HEK293 (cell line): ENCODE results near the gene PDXDC1.
A peak's percentile ranks its signal among the peaks of the same experiment; 100 is the strongest.

ENCODE experiments used
- BCL11B ChIP-seq: fragments of 450-650 bp; formaldehyde crosslinking; IDR thresholded peaks from 2 replicates; pipeline ENCODE4 v1.5.1; 2016; ENCODE audit warnings: low read depth, missing biosample characterization, missing genetic modification characterization
- EGR2 ChIP-seq: fragments of 450-650 bp; formaldehyde crosslinking; IDR thresholded peaks from 2 replicates; pipeline ENCODE4 v1.5.1; 2016; ENCODE audit warnings: low read depth, missing biosample characterization, missing genetic modification characterization
- HOXA7 ChIP-seq: sonication (generic); formaldehyde crosslinking; IDR thresholded peaks from 2 replicates; pipeline ENCODE4 v1.8.1; 2022; ENCODE audit warnings: missing genetic modification reagents, borderline replicate concordance
- KLF10 ChIP-seq: fragments of 450-650 bp; IDR thresholded peaks from 2 replicates; pipeline ENCODE4 v1.5.1; 2018; ENCODE audit warnings: missing biosample characterization, mild to moderate bottlenecking, missing genetic modification characterization
- OSR2 ChIP-seq: fragments of 450-650 bp; formaldehyde crosslinking; IDR thresholded peaks from 2 replicates; pipeline ENCODE4 v1.5.1; 2016; ENCODE audit warnings: missing biosample characterization, missing genetic modification characterization
- PRDM6 ChIP-seq: fragments of 450-650 bp; formaldehyde crosslinking; IDR thresholded peaks from 2 replicates; pipeline ENCODE4 v1.5.1; 2017; ENCODE audit warnings: missing biosample characterization, missing genetic modification characterization
- SP2 ChIP-seq: fragments of 450-650 bp; formaldehyde crosslinking; IDR thresholded peaks from 2 replicates; pipeline ENCODE4 v1.5.1; 2016; ENCODE audit warnings: missing biosample characterization, missing genetic modification characterization
- SP7 ChIP-seq: fragments of 450-650 bp; formaldehyde crosslinking; IDR thresholded peaks from 2 replicates; pipeline ENCODE4 v1.5.1; 2016; ENCODE audit warnings: missing biosample characterization, missing genetic modification characterization
- ZBTB17 ChIP-seq: fragments of 450-650 bp; formaldehyde crosslinking; IDR thresholded peaks from 2 replicates; pipeline ENCODE4 v1.5.1; 2016; ENCODE audit warnings: missing biosample characterization, missing genetic modification characterization
- ZBTB44 ChIP-seq: fragments of 450-650 bp; IDR thresholded peaks from 2 replicates; pipeline ENCODE4 v1.5.1; 2018; ENCODE audit warnings: missing biosample characterization, mild to moderate bottlenecking, missing genetic modification characterization
- ZIC2 ChIP-seq: fragments of 450-650 bp; formaldehyde crosslinking; IDR thresholded peaks from 2 replicates; pipeline ENCODE4 v1.5.1; 2016; ENCODE audit warnings: missing biosample characterization, missing genetic modification characterization
- ZNF157 ChIP-seq: fragments of 450-650 bp; formaldehyde crosslinking; IDR thresholded peaks from 2 replicates; pipeline ENCODE4 v1.5.1; 2016; ENCODE audit warnings: missing biosample characterization, missing genetic modification characterization
- ZNF169 ChIP-seq: fragments of 450-650 bp; formaldehyde crosslinking; IDR thresholded peaks from 2 replicates; pipeline ENCODE4 v1.5.1; 2016; ENCODE audit warnings: missing biosample characterization, missing genetic modification characterization
- ZNF324 ChIP-seq: fragments of 450-650 bp; formaldehyde crosslinking; IDR thresholded peaks from 2 replicates; pipeline ENCODE4 v1.5.1; 2016; ENCODE audit warnings: missing biosample characterization, missing genetic modification characterization
- ZNF354C ChIP-seq: fragments of 450-650 bp; formaldehyde crosslinking; IDR thresholded peaks from 2 replicates; pipeline ENCODE4 v1.5.1; 2016; ENCODE audit warnings: missing biosample characterization, missing genetic modification characterization, low read depth, borderline replicate concordance
- ZNF654 ChIP-seq: fragments of 450-650 bp; formaldehyde crosslinking; IDR thresholded peaks from 2 replicates; pipeline ENCODE4 v1.5.1; 2016; ENCODE audit warnings: low read depth, missing biosample characterization, missing genetic modification characterization
- ZNF660 ChIP-seq: fragments of 450-650 bp; IDR thresholded peaks from 2 replicates; pipeline ENCODE4 v1.5.1; 2018; ENCODE audit warnings: missing biosample characterization, mild to moderate bottlenecking, missing genetic modification characterization
- ZNF670 ChIP-seq: fragments of 450-650 bp; formaldehyde crosslinking; IDR thresholded peaks from 2 replicates; pipeline ENCODE4 v1.5.1; 2016; ENCODE audit warnings: missing biosample characterization, missing genetic modification characterization, low read depth
- ZNF677 ChIP-seq: fragments of 450-650 bp; IDR thresholded peaks from 2 replicates; pipeline ENCODE4 v1.5.0; 2018; ENCODE audit warnings: missing biosample characterization, mild to moderate bottlenecking, missing genetic modification characterization, moderate library complexity
- ZNF701 ChIP-seq: fragments of 450-650 bp; formaldehyde crosslinking; IDR thresholded peaks from 2 replicates; pipeline ENCODE4 v1.5.1; 2016; ENCODE audit warnings: missing biosample characterization, missing genetic modification characterization
- TF ChIP-seq, protein P1 (sequence below): sonication (generic); formaldehyde crosslinking; IDR thresholded peaks from 2 replicates; pipeline ENCODE4 v1.8.1; 2022; ENCODE audit warnings: mild to moderate bottlenecking, moderate library complexity, missing genetic modification reagents
- TF ChIP-seq, protein P2 (sequence below): fragments of 450-650 bp; formaldehyde crosslinking; IDR thresholded peaks from 2 replicates; pipeline ENCODE4 v1.5.0; 2017; ENCODE audit warnings: missing biosample characterization, missing genetic modification characterization, borderline replicate concordance
- TF ChIP-seq, protein P3 (sequence below): fragments of 450-650 bp; formaldehyde crosslinking; IDR thresholded peaks from 2 replicates; pipeline ENCODE4 v1.5.1; 2016; ENCODE audit warnings: missing biosample characterization, missing genetic modification characterization
- TF ChIP-seq, protein P4 (sequence below): fragments of 450-650 bp; formaldehyde crosslinking; IDR thresholded peaks from 2 replicates; pipeline ENCODE4 v1.5.1; 2016; ENCODE audit warnings: missing biosample characterization, missing genetic modification characterization
- TF ChIP-seq, protein P5 (sequence below): fragments of 450-650 bp; formaldehyde crosslinking; IDR thresholded peaks from 2 replicates; pipeline ENCODE4 v1.5.1; 2017; ENCODE audit warnings: missing biosample characterization, missing genetic modification characterization
- TF ChIP-seq, protein P6 (sequence below): fragments of 450-650 bp; formaldehyde crosslinking; IDR thresholded peaks from 2 replicates; pipeline ENCODE4 v1.5.1; 2016; ENCODE audit warnings: missing biosample characterization, missing genetic modification characterization

PDXDC1 gene

GRCh38 chr16:14958970-14959369, 15.9 kb upstream of the PDXDC1 start (continued):
- TF ChIP-seq PRDM6 (no peak), HOXA7 (CRISPR knock-in tag) (no peak), OSR2 (tag by site-specific recombination) (0 out of 2 replicates have a peak, but pooled peaks have one; percentile 9), SP2 (tag by site-specific recombination) (no peak), ZNF157 (no peak), ZBTB17 (no peak), ZBTB44 (tag by site-specific recombination) (no peak), ZNF660 (tag by site-specific recombination) (peak; percentile 65), ZNF654 (tag by site-specific recombination) (0 out of 2 replicates have a peak, but pooled peaks have one; percentile 4), ZNF354C (tag by site-specific recombination) (no peak), ZNF670 (tag by site-specific recombination) (no peak), ZNF324 (tag by site-specific recombination) (no peak), ZIC2 (no peak; the same call in 1 of the 2 replicates), SP7 (tag by site-specific recombination) (peak; percentile 63; the same call in 1 of the 2 replicates), ZNF677 (tag by site-specific recombination) (no peak), ZNF701 (no peak), ZNF169 (no peak), EGR2 (tag by site-specific recombination) (no peak), KLF10 (tag by site-specific recombination) (no peak), BCL11B (tag by site-specific recombination) (no peak)
- TF ChIP-seq, protein P1, sequence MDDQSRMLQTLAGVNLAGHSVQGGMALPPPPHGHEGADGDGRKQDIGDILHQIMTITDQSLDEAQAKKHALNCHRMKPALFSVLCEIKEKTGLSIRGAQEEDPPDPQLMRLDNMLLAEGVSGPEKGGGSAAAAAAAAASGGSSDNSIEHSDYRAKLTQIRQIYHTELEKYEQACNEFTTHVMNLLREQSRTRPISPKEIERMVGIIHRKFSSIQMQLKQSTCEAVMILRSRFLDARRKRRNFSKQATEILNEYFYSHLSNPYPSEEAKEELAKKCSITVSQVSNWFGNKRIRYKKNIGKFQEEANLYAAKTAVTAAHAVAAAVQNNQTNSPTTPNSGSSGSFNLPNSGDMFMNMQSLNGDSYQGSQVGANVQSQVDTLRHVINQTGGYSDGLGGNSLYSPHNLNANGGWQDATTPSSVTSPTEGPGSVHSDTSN (CRISPR knock-in tag) = no peak
- TF ChIP-seq, protein P2, sequence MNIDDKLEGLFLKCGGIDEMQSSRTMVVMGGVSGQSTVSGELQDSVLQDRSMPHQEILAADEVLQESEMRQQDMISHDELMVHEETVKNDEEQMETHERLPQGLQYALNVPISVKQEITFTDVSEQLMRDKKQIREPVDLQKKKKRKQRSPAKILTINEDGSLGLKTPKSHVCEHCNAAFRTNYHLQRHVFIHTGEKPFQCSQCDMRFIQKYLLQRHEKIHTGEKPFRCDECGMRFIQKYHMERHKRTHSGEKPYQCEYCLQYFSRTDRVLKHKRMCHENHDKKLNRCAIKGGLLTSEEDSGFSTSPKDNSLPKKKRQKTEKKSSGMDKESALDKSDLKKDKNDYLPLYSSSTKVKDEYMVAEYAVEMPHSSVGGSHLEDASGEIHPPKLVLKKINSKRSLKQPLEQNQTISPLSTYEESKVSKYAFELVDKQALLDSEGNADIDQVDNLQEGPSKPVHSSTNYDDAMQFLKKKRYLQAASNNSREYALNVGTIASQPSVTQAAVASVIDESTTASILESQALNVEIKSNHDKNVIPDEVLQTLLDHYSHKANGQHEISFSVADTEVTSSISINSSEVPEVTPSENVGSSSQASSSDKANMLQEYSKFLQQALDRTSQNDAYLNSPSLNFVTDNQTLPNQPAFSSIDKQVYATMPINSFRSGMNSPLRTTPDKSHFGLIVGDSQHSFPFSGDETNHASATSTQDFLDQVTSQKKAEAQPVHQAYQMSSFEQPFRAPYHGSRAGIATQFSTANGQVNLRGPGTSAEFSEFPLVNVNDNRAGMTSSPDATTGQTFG = no peak
- TF ChIP-seq, protein P3, sequence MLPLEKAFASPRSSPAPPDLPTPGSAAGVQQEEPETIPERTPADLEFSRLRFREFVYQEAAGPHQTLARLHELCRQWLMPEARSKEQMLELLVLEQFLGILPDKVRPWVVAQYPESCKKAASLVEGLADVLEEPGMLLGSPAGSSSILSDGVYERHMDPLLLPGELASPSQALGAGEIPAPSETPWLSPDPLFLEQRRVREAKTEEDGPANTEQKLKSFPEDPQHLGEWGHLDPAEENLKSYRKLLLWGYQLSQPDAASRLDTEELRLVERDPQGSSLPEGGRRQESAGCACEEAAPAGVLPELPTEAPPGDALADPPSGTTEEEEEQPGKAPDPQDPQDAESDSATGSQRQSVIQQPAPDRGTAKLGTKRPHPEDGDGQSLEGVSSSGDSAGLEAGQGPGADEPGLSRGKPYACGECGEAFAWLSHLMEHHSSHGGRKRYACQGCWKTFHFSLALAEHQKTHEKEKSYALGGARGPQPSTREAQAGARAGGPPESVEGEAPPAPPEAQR (tag by site-specific recombination) = no peak
- TF ChIP-seq, protein P4, sequence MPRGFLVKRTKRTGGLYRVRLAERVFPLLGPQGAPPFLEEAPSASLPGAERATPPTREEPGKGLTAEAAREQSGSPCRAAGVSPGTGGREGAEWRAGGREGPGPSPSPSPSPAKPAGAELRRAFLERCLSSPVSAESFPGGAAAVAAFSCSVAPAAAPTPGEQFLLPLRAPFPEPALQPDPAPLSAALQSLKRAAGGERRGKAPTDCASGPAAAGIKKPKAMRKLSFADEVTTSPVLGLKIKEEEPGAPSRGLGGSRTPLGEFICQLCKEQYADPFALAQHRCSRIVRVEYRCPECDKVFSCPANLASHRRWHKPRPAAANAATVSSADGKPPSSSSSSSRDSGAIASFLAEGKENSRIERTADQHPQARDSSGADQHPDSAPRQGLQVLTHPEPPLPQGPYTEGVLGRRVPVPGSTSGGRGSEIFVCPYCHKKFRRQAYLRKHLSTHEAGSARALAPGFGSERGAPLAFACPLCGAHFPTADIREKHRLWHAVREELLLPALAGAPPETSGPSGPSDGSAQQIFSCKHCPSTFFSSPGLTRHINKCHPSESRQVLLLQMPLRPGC = peak; percentile 38; the same call in 1 of the 2 replicates
- TF ChIP-seq, protein P5, sequence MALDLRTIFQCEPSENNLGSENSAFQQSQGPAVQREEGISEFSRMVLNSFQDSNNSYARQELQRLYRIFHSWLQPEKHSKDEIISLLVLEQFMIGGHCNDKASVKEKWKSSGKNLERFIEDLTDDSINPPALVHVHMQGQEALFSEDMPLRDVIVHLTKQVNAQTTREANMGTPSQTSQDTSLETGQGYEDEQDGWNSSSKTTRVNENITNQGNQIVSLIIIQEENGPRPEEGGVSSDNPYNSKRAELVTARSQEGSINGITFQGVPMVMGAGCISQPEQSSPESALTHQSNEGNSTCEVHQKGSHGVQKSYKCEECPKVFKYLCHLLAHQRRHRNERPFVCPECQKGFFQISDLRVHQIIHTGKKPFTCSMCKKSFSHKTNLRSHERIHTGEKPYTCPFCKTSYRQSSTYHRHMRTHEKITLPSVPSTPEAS = no peak
- TF ChIP-seq, protein P6, sequence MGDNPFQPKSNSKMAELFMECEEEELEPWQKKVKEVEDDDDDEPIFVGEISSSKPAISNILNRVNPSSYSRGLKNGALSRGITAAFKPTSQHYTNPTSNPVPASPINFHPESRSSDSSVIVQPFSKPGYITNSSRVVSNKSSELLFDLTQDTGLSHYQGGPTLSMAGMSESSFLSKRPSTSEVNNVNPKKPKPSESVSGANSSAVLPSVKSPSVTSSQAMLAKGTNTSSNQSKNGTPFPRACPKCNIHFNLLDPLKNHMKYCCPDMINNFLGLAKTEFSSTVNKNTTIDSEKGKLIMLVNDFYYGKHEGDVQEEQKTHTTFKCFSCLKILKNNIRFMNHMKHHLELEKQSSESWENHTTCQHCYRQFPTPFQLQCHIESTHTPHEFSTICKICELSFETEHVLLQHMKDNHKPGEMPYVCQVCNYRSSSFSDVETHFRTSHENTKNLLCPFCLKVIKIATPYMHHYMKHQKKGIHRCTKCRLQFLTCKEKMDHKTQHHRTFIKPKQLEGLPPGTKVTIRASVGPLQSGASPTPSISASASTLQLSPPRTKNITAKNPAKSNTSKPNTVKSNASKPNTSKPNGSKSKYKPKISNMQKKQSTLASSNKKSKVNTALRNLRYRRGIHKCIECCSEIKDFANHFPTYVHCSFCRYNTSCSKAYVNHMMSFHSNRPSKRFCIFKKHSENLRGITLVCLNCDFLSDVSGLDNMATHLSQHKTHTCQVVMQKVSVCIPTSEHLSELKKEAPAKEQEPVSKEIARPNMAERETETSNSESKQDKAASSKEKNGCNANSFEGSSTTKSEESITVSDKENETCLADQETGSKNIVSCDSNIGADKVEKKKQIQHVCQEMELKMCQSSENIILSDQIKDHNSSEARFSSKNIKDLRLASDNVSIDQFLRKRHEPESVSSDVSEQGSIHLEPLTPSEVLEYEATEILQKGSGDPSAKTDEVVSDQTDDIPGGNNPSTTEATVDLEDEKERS (tag by site-specific recombination) = no peak
